Motor neuron (in vitro differentiated cells): ENCODE results near the gene PLEKHA7. TPM values are rescaled to one million over a fixed set of nuclear protein-coding genes. Genes with fewer than 3 reads are reported as not detected.
"Not testable (repeated sequence)": the region's sequence is repeated elsewhere in the genome, so short reads cannot be mapped to it uniquely, and the experiment has no call there.

Source experiments
- ATAC-seq, 8 experiments: fragments of 200-7000 bp; cut with Tn5 transposase; replicated peaks in 6 of 8; 2 replicates each; pipeline ENCODE4 v1.8.0; 2021; ENCODE audit warnings: mild to moderate bottlenecking in 8 of 8, moderate library complexity in 8 of 8
- H3K27ac ChIP-seq, 2 donors: fragments of 250-450 bp; sonication (Bioruptor Pico); 2 replicates each; pipeline ENCODE4 v1.9.0; 2021; ENCODE audit warnings: antibody characterized with exemption in 2 of 2, mild to moderate bottlenecking in 2 of 2, moderate library complexity in 1 of 2
- H3K4me1 ChIP-seq, 2 donors: fragments of 250-450 bp; sonication (Bioruptor Pico); replicated peaks in 1 of 2; 2 replicates each; pipeline ENCODE4 v1.6.1; 2021; ENCODE audit warnings: antibody characterized with exemption in 2 of 2, mild to moderate bottlenecking in 2 of 2, moderate library complexity in 1 of 2
- H3K4me3 ChIP-seq, 5 donors: fragments of 250-450 bp; sonication (Bioruptor Pico); 2 replicates each; pipeline ENCODE4 v1.9.0; 2021; ENCODE audit warnings: antibody characterized with exemption in 5 of 5, mild to moderate bottlenecking in 5 of 5, moderate library complexity in 4 of 5
- WGBS, 10 experiments: fragments of 450-650 bp; shearing (Covaris generic); methylation state at CpG; one replicate each; pipeline ENCODE4 v1.0.0; 2022; 5-methylcytosine and 5-hydroxymethylcytosine counted together
- in situ Hi-C, 9 experiments: fragments of 400-800 bp; cut with MboI; loops; one replicate each; pipeline ENCODE4 v1.15.0; 2021; ENCODE audit warnings: low sequenced_read_pairs in 9 of 9, low pct_unique_long_range_greater_than_20kb in 2 of 9; ENCODE audit not compliant: unreplicated experiment in 9 of 9
- total RNA-seq, 8 experiments: library from RNA; unstranded; fragments of 300-600 nt; gene quantifications; 2 replicates each; pipeline versions ENCODE4 v1.2.3 to v1.2.4, GENCODE V29; 2022

Gene PLEKHA7
- total RNA-seq, 8 experiments from 2014 or later = 1.0 to 14.3 (median 4.3) TPM

DNA sequence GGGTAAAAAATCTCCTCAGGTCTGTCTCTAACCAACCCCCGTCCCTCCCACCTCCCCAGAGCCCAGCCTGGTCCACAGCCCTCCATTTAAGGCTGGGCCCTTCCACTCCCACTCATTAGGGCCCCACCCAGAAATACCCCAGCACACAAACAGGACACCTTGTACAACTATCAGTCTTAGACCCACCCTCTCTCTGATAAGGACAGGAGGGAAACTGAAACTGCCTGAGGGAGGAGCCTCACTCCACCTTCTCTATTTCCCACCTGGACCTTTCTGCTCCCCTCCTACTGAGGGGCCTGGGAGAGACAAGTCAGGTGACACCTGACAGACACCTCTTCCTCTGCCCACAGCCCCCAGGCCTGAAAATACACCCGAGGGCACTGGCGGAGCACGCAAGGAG is 90.2 kb downstream of the PLEKHA7 start:
- WGBS, 10 experiments = 40 to 67% (median 67%) methylated on average over 1 to 3 of the region's 4 CpGs; no CpG with 5 or more reads in 5 of the 10 experiments
- Histone ChIP-seq H3K4me3 (peak overlapping the region in 1 of 5 donors; percentile 45), H3K27ac (no peak overlapping the region), H3K4me1 (peaks cover 7 to 9% of the 10 kb centered on the region in 2 donors)
- in situ Hi-C loops = no loop called here
- no peak for ATAC-seq

GRCh38 chr11:16921668-16922067 is 92.5 kb downstream of the PLEKHA7 start:
- no peak for ATAC-seq
- H3K4me1 ChIP-seq = peaks cover 7 to 9% of the 10 kb centered on the region in 2 donors
- WGBS, 10 experiments = 46 to 100% (median 79%) methylated on average over 1 to 4 of the region's 4 CpGs; no CpG with 5 or more reads in 2 of the 10 experiments
- no peak overlapping the region for H3K4me3 ChIP-seq
- in situ Hi-C loops = no loop called here
- H3K27ac ChIP-seq = no peak overlapping the region

GRCh38 chr11:16921019-16921418 is 93.2 kb downstream of the PLEKHA7 start:
- in situ Hi-C loops = no loop called here
- peaks cover 6 to 9% of the 10 kb centered on the region in 2 donors for H3K4me1 ChIP-seq
- WGBS, 10 experiments = 17 to 100% (median 85%) methylated on average over 1 to 4 of the region's 4 CpGs
- H3K4me3 ChIP-seq = no peak overlapping the region
- H3K27ac ChIP-seq = no peak overlapping the region
- no peak for ATAC-seq

DNA sequence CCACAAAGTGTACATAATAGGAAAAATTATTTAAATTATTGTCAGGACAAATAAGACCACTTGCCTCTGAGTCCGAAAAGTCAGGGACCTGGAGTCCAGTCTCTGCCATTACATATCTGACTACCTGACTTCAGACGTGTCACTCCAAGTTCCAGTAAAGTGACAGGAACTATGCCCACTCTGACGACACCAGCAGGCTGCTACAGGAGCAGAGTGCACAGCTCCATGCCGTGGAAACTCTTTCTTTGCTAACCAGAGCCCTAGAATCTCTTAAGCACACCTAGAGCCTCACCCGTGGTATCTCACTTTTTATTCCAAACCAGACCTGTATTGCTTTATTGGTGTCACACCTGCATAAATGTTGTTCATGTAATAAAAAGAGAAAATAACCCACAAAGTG is 93.7 kb downstream of the PLEKHA7 start:
- WGBS, 10 experiments = 14 to 93% (median 63%) methylated on average over 1 to 5 of the region's 5 CpGs; no CpG with 5 or more reads in 3 of the 10 experiments
- no peak overlapping the region for H3K27ac ChIP-seq
- in situ Hi-C loops = no loop called here
- no peak for ATAC-seq
- peaks cover 4 to 8% of the 10 kb centered on the region in 2 donors for H3K4me1 ChIP-seq
- H3K4me3 ChIP-seq = no peak overlapping the region

DNA sequence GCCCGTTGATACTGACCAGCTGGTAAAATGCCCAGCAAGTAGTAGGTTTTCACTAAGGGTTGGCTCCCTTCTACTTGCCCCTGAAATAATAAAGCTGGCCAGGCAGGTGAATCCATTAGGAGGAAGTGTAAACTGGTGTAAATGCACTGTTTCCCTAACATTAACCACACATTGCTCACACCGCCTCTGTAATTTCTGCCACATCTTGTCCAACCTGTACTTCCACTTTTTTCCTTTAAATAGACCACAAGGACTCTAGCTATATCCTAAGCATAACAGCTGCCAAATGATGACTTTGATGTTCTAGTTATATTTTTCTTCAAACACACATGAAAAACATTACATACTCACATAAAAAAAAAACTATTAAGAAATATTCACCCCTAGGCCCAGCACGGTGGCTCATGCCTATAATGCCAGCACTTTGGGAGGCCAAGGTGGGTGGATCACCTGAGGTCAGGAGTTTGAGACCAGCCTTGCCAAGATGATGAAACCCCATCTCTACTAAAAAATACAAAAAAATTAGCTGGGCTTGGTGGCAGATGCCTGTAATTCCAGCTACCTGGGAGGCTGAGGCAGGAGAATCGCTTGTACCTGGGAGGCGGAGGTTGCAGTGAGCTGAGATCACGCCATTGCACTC is 95.6 kb downstream of the PLEKHA7 start:
- H3K4me1 ChIP-seq, H3K27ac ChIP-seq, H3K4me3 ChIP-seq, ATAC-seq, in situ Hi-C loops: not testable (repeated sequence)
- WGBS, 10 experiments = 38 to 100% (median 93%) methylated on average over 1 to 6 of the region's 6 CpGs; no CpG with 5 or more reads in 3 of the 10 experiments

DNA sequence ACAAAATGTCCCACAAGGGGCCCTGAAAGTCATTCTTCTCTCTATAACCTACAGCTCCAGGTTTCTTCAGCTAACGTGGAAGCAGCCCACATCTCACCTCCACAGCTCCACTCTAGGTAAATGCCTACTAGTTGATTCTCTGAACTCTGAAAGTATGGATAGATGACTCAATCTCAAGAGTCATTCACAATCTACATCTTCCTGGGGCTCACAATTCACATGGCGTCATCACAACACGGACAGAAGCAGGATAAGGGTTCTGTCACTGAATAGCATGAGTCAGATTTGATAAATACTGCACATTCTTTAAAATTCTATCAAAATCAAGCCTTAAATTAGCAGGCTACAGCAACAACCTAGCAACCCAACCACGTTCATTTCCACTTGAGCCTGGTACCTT is 96.3 kb downstream of the PLEKHA7 start:
- peaks cover 4 to 8% of the 10 kb centered on the region in 2 donors for H3K4me1 ChIP-seq
- no peak for ATAC-seq
- WGBS, 10 experiments = 27 to 100% (median 90%) methylated on average over 1 to 4 of the region's 4 CpGs; no CpG with 5 or more reads in 5 of the 10 experiments
- H3K27ac ChIP-seq = no peak overlapping the region
- in situ Hi-C loops = no loop called here
- H3K4me3 ChIP-seq = no peak overlapping the region

DNA sequence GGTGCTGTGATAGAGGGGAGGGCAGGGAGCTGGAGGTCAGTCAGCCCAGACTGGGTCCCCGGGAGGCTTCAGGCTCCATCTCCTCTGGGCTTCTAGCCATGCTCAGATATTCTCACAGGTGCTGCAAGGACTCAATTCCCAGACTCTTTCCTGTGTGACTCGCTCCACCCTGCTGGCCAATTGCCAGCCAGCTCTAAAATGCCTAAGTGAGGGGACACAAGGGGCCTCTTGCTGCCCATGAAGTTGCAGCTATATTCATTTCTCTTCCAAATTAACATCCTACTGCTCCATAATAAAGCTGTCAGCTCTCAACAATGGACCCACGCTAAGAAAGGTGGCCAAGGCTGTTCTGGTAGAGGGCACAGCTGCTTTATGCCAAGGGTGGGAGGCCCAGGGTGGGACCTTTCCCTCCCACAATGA is 101.5 kb downstream of the PLEKHA7 start:
- ATAC-seq = peak in 5 of 8 experiments; percentile 14 to 55 (median 25)
- H3K27ac ChIP-seq = no peak overlapping the region
- no peak overlapping the region for H3K4me3 ChIP-seq
- WGBS, 10 experiments = 0 to 100% (median 8%) methylated on average over 1 to 2 of the region's 3 CpGs; no CpG with 5 or more reads in 6 of the 10 experiments
- H3K4me1 ChIP-seq = peaks cover 9 to 13% of the 10 kb centered on the region in 2 donors
- in situ Hi-C loops = no loop called here

GRCh38 chr11:16911658-16912057 is 102.6 kb downstream of the PLEKHA7 start:
- 49 to 100% (median 80%) methylated on average over 1 to 4 of the region's 4 CpGs; no CpG with 5 or more reads in 3 of the 10 experiments for WGBS, 10 experiments
- Histone ChIP-seq H3K4me3 (no peak overlapping the region), H3K27ac (no peak overlapping the region), H3K4me1 (peaks cover 9 to 13% of the 10 kb centered on the region in 2 donors)
- no peak for ATAC-seq
- in situ Hi-C loops = no loop called here

- Histone ChIP-seq H3K27ac (no peak overlapping the region), H3K4me1 (peaks cover 9 to 13% of the 10 kb centered on the region in 2 donors), H3K4me3 (no peak overlapping the region)
- 33 to 87% (median 84%) methylated on average over 1 to 4 of the region's 4 CpGs; no CpG with 5 or more reads in 5 of the 10 experiments for WGBS, 10 experiments
- ATAC-seq = no peak
- in situ Hi-C loops = no loop called here
Measured at GRCh38 chr11:16911186-16911585, 103.0 kb downstream of the PLEKHA7 start.

GRCh38 chr11:16909359-16910035 is 104.7 kb downstream of the PLEKHA7 start:
- no peak overlapping the region for H3K27ac ChIP-seq
- peak in 2 of 8 experiments; percentile 32 to 66 for ATAC-seq

GRCh38 chr11:16905375-16905774 is 108.8 kb downstream of the PLEKHA7 start:
- WGBS, 10 experiments = 83 to 100% (median 100%) methylated on average over 1 of the region's 1 CpG; no CpG with 5 or more reads in 5 of the 10 experiments
- in situ Hi-C loops = no loop called here
- ATAC-seq = no peak
- Histone ChIP-seq H3K27ac (no peak overlapping the region), H3K4me1 (peaks cover 0 to 2% of the 10 kb centered on the region in 2 donors), H3K4me3 (no peak overlapping the region)

More at GRCh38 chr11:16909359-16910035, 104.7 kb downstream of the PLEKHA7 start:
- WGBS, 10 experiments = 46 to 100% (median 76%) methylated on average over 1 to 2 of the region's 3 CpGs
- Histone ChIP-seq H3K4me3 (no peak overlapping the region), H3K4me1 (peaks cover 9 to 13% of the 10 kb centered on the region in 2 donors)
- in situ Hi-C loops = no loop called here

DNA sequence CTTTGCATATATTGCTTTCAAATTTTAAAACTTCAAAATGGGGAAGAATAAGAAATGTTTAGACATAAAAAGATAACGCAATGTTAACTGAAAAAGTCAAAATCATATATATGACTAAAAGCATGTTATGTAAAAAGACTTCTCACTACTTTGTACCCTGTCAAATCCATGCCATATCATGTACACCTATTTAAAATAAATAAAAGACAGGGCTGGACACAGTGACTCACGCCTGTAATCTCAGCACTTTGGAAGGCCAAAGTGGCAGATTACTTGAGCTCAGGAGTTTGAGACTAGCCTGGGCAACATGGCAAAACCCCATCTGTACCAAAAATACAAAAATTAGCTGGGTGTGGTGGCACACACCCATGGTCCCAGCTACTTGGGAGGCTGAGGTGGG is 109.5 kb downstream of the PLEKHA7 start:
- H3K27ac ChIP-seq, H3K4me3 ChIP-seq, in situ Hi-C loops, ATAC-seq, H3K4me1 ChIP-seq: not testable (repeated sequence)
- WGBS, 10 experiments = 62 to 100% (median 89%) methylated on average over 1 to 2 of the region's 2 CpGs

DNA sequence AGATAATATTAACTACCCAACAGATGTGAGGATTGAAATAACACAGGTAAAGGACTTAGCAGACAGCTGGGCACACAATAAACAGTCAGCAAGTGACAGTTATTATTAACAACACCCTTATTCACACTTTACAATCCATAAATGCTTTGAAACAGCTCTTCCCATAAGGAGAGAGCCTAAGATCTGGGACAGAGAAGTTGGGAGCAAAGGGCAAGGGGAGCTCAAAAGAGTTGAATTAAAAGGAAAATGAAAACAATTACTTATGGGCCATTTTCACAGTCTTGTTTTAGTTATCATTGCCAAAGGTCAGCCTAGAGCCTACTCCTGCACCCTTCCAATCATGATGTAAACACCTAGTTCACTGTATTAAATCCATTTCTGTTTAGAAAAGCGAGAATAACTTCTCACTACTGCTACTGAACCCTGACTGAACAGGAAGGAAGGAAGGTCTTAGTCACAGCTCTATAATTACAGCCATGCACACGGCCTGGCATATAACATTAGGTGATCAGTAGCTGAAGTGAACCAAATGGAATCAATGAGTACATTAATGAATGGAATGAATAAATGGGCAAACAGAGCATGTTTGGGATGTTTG is 111.3 kb downstream of the PLEKHA7 start:
- Histone ChIP-seq H3K4me3 (no peak overlapping the region), H3K4me1 (peaks cover 2 to 3% of the 10 kb centered on the region in 2 donors), H3K27ac (no peak overlapping the region)
- in situ Hi-C loops = no loop called here
- WGBS, 10 experiments = 0 to 100% (median 65%) methylated on average over 1 to 2 of the region's 2 CpGs; no CpG with 5 or more reads in 2 of the 10 experiments
- ATAC-seq = no peak
